ENCODE measurements around the gene ADARB2. TPM values are rescaled to one million over a fixed set of nuclear protein-coding genes. Genes with fewer than 3 reads are reported as not detected.

ADARB2 gene
- total RNA-seq, 2 experiments from 2014 or later: 2.5 to 3.0 TPM

DNA sequence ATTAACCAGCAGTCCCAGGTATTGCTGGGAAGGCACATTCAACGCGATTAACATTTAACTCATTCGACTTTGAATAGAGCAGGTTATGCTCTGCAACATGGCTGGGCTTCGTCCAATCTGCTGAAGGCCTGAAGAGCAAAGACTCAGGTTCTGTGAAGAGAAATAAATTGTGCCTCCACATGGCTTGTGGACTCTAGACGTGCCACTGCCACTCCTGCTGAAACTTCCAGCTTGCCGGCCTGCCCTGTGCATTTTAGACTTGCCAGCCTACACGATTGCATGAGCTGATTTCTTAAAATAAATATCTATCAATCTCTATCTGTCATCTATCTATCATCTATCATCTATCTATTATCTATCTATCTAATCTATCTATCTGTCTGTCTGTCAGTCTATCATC lies 543.2 kb downstream of the ADARB2 start:
- no peak overlapping the region for H3K27ac Mint-ChIP-seq
- POLR2A ChIA-PET: no interaction called here
- no peak overlapping the region for H3K4me3 Mint-ChIP-seq
- H3K9me3 Mint-ChIP-seq: no peaks in the 10 kb centered on the region
- CTCF ChIA-PET: no interaction called here
- peaks cover 7% of the 10 kb centered on the region for H3K27me3 Mint-ChIP-seq
- DNase-seq: no peak
- no peaks in the 10 kb centered on the region for H3K36me3 Mint-ChIP-seq (ENCODE audit: low read depth)
- H3K4me1 Mint-ChIP-seq: peaks cover 8% of the 10 kb centered on the region

DNA sequence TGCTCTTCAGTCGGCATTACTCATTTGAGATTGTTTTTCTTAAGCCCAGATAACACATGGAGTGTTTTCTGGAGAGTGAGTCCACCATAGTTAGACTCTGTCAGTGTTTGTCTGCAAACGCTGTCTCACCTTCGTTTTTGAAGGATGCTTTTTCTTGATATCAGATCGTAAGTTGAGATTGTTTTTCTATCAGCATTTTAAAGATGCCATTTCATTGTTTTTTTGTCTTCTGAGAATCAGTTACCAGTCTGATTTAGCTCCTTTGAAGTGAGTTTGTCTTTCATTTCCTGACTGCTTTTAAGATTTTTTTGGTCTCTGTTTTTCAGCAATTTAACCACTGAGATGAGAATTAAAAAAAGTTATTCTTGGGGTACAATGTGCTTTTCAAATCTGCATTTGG lies 543.8 kb downstream of the ADARB2 start:
- Mint-ChIP-seq H3K27me3 (peaks cover 7% of the 10 kb centered on the region), H3K36me3 (ENCODE audit: low read depth) (no peaks in the 10 kb centered on the region), H3K27ac (no peak overlapping the region), H3K9me3 (no peaks in the 10 kb centered on the region), H3K4me3 (no peak overlapping the region), H3K4me1 (peaks cover 8% of the 10 kb centered on the region)
- no peak for DNase-seq
- POLR2A ChIA-PET: no interaction called here
- CTCF ChIA-PET: no interaction called here

DNA sequence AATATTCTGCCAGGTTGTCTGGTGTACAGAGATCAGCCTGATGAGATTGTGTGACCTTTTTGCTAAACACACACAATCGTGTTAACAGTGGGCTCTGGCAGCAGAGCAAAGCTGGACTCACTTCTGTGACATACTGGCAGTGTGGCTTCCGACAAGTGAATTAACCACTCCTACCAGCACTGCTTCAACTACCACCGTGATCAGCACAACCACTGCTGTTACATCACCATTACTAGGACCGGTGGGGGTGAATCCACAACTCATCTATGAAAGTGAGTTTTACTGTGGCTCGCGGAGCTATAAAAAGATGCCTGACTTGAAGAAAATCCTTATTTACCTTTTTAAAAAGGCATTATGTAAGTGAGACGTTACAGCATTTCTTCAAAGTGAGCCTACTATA lies 545.6 kb downstream of the ADARB2 start:
- ChIA-PET CTCF (no interaction called here), POLR2A (no interaction called here)
- Mint-ChIP-seq H3K27me3 (peaks cover 3% of the 10 kb centered on the region), H3K27ac (no peak overlapping the region), H3K4me1 (peaks cover 8% of the 10 kb centered on the region), H3K36me3 (ENCODE audit: low read depth) (no peaks in the 10 kb centered on the region), H3K9me3 (no peaks in the 10 kb centered on the region), H3K4me3 (no peak overlapping the region)
- no peak for DNase-seq

DNA sequence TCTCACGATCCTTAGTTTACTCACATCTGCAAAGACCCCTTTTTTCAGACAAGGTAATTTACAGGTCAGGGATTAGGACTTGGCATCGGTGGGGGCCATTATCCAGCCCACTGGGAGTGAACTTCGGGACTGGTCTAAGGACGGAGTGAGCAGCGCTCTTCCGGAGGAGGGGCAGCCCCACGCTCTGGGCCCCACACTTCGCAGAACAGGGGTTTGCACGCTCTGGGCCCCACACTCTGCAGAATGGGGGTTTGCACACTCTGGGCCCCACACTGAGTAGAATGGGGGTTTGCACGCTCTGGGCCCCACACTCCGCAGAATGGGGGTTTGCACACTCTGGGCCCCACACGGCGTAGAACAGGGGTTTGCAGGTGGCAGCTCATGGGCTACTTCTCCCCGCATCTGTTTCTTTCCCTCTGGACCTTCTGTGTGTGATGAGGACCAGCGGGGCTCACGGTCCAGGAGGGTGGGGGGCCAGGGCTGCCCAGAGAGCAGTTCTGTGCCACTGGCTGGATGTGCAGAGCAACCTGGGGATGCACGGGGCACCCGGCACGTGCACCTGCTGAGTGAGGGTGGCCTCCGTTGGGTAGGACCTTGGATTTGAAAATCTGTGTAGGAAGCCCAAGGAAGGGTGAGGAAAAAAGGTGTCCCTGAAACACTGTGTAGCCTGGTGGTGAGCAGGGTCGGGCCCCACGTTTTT lies 546.4 kb downstream of the ADARB2 start:
- no peaks in the 10 kb centered on the region for H3K36me3 Mint-ChIP-seq (ENCODE audit: low read depth)
- no peak for DNase-seq
- H3K4me3 Mint-ChIP-seq: no peak overlapping the region
- no peaks in the 10 kb centered on the region for H3K9me3 Mint-ChIP-seq
- ChIA-PET POLR2A (no interaction called here), CTCF (no interaction called here)
- H3K27me3 Mint-ChIP-seq: peaks cover 2% of the 10 kb centered on the region
- H3K27ac Mint-ChIP-seq: no peak overlapping the region
- peaks cover 8% of the 10 kb centered on the region for H3K4me1 Mint-ChIP-seq

DNA sequence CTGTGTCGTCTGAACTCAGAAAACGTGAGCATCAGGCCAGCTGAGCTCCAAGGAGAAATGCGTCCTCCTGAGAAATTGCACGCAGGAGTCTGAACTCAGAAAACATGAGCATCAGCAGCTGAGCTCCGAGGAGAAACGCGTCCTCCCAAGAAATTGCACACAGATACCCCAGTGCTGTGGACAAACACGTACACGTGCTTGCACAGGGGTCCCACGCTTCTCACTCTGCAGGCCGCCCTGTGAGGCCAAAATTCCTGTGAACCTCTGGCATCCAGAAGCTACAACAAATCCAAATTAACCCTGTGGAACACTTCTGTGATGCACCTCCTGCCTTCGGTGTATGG lies 547.3 kb downstream of the ADARB2 start:
- Mint-ChIP-seq H3K4me3 (no peak overlapping the region), H3K4me1 (peaks cover 8% of the 10 kb centered on the region), H3K9me3 (no peaks in the 10 kb centered on the region), H3K36me3 (ENCODE audit: low read depth) (no peaks in the 10 kb centered on the region), H3K27ac (no peak overlapping the region), H3K27me3 (peaks cover 2% of the 10 kb centered on the region)
- POLR2A ChIA-PET: no interaction called here
- DNase-seq: no peak
- CTCF ChIA-PET: no interaction called here

DNA sequence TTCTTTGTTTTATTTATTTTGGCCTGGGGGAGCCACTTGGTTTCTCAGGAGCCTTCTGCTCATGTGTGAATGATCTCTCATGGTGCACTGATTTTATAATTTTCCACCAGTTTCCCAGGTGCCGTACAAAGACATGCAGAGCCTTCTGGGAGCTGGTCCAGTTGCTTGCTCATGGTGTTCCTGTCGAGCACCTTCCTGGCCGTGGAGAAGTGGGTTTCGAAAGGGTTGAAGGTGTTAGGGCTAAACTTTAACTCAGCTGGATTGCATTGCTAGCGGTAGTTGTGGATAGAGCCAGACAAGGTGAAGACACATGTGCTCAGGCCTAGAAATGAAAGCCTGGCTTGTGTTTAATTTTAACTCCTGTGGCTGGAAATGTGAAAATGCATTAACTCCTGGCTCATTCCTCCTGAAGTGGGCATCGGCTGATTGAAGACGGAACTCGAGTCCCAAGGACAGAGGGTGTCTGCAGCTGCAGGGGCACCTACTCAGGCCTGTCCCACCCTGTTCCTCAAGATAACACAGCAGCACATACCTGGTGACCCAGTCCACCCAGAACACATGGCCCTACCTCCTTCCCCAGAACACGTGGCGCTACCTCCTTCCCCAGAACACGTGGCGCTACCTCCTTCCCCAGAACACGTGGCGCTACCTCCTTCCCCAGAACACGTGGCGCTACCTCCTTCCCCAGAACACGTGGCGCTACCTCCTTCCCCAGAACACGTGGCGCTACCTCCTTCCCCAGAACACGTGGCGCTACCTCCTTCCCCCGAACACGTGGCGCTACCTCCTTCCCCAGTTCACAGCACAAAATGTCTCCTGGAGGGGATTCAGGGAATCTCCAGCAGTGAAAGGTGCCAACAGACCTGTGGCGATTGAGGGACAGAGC lies 547.9 kb downstream of the ADARB2 start:
- H3K4me1 Mint-ChIP-seq: peaks cover 8% of the 10 kb centered on the region
- H3K36me3 Mint-ChIP-seq (ENCODE audit: low read depth): no peaks in the 10 kb centered on the region
- DNase-seq: no peak
- no peak overlapping the region for H3K4me3 Mint-ChIP-seq
- no peaks in the 10 kb centered on the region for H3K9me3 Mint-ChIP-seq
- peaks cover 2% of the 10 kb centered on the region for H3K27me3 Mint-ChIP-seq
- ChIA-PET POLR2A (no interaction called here), CTCF (no interaction called here)
- no peak overlapping the region for H3K27ac Mint-ChIP-seq

DNA sequence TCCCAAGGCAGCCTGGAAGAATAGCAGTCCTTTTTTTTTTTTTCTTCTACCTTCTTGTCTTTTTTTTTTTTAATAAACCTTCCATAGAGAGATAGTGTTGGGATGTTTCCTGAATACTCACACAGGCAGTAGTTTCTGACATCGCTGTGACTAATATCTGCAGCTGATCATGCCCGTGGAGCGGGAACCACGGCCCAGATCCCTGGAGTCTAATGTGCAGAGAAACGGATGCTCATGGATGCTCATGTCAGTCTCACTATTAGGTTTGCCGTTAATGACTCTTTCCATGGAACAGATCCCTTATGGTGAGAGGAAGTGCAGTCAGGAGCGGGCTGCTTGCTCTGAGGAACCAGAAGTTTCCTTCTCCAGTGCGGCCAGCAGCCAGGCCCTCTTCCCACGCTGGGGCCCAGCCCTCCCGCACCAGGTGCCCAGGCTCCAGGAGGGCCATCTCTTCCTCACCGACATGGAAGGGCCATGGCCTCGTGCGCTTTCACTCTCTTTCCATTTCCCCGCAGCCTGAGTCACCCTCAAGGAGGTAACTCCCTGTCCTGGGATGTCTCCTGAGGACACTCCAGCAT lies 548.7 kb downstream of the ADARB2 start:
- Mint-ChIP-seq H3K9me3 (no peaks in the 10 kb centered on the region), H3K27me3 (no peaks in the 10 kb centered on the region), H3K27ac (no peak overlapping the region), H3K4me3 (no peak overlapping the region), H3K36me3 (ENCODE audit: low read depth) (no peaks in the 10 kb centered on the region), H3K4me1 (peaks cover 5% of the 10 kb centered on the region)
- ChIA-PET POLR2A (no interaction called here), CTCF (no interaction called here)
- DNase-seq: no peak

DNA sequence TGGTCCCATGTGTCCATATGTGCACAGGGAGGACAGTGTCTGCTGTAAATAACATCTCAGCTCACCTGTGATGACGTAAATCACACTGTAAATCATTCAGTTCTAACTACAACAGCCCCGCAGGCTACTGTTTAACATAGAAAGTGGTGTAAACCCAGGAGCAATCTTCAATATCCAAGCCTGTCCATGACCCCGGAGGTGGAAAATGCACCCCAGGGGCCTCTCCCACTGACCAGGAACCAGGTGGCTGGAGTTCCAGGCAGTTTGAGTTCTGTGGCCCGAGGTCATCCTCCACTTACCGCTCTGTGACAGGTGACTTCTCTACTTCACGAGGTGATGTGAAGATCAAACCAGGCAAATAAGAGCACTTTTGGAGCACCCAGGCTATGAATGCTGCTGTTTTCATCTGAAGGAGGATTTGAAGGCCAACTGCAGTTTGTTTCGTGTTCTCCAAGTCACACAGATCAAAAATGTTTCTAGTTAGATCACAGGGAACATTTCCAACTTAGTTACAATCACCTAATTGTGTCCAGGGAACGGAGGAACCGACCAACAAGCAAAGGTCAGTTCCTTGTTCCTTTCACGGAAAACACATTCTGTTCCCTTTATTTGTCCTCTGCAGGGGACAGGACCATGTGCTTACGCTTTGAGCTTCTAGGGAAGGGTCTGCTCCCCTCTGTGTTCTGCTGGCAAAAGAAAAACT lies 549.3 kb downstream of the ADARB2 start:
- H3K27ac Mint-ChIP-seq: no peak overlapping the region
- ChIA-PET CTCF (no interaction called here), POLR2A (no interaction called here)
- H3K36me3 Mint-ChIP-seq (ENCODE audit: low read depth): no peaks in the 10 kb centered on the region
- no peak for DNase-seq
- no peaks in the 10 kb centered on the region for H3K27me3 Mint-ChIP-seq
- no peaks in the 10 kb centered on the region for H3K4me1 Mint-ChIP-seq
- no peak overlapping the region for H3K4me3 Mint-ChIP-seq
- no peaks in the 10 kb centered on the region for H3K9me3 Mint-ChIP-seq

DNA sequence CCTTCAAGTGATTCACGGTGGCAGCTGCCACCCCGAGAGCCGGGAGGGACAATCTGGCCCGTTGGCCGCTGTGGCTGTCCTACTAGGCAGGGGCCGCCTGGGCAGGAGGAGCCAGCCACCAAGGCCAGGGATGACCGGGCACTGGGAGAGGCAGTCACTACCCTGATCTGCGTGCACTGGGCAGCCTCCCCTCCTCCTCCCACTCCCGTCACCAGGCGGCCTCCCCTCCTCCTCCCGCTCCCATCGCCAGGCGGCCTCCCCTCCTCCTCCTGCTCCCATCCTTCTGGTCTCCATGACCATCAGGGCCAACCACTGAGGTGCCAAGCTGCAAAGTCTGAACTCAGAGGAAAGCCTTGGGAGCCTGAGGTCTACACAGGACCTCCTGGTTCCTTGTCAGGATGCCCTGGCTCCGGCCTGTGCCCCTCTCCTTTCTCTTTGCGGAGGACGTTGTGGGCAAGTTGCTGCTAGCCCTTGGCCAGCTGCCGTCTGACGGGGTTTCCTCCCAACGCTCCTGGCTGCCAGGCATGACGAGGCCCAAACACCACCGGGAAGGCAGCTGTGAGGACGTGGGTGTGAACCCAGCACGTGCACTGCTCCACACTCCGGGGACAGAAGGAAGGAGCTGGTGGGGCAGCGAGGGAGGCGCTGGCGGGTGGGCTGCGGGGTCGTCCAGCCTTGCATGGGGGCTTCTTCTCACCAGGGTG lies 550.0 kb downstream of the ADARB2 start:
- H3K9me3 Mint-ChIP-seq: no peaks in the 10 kb centered on the region
- no peaks in the 10 kb centered on the region for H3K36me3 Mint-ChIP-seq (ENCODE audit: low read depth)
- no peak overlapping the region for H3K27ac Mint-ChIP-seq
- CTCF ChIA-PET: no interaction called here
- no peak for DNase-seq
- POLR2A ChIA-PET: no interaction called here
- H3K4me1 Mint-ChIP-seq: no peaks in the 10 kb centered on the region
- H3K4me3 Mint-ChIP-seq: no peak overlapping the region
- no peaks in the 10 kb centered on the region for H3K27me3 Mint-ChIP-seq

DNA sequence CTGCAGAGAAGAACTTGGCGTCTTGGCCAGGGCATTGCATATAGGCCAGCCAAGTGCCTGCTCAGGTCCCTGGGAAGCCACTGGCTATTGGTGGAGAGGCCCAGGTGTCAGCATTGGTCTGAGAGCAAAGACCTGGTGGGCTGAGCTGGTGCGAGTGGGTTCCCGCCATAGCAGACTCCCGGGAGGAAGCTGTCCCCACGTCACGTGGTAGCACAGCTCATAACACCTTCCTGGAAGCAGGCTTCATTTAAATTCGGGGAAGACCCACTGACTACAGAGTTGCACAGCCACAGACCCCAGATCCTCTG lies 550.7 kb downstream of the ADARB2 start:
- no peaks in the 10 kb centered on the region for H3K27me3 Mint-ChIP-seq
- POLR2A ChIA-PET: no interaction called here
- H3K9me3 Mint-ChIP-seq: no peaks in the 10 kb centered on the region
- no peak overlapping the region for H3K27ac Mint-ChIP-seq
- no peak overlapping the region for H3K4me3 Mint-ChIP-seq
- no peak for DNase-seq
- CTCF ChIA-PET: no interaction called here
- H3K36me3 Mint-ChIP-seq (ENCODE audit: low read depth): no peaks in the 10 kb centered on the region
- H3K4me1 Mint-ChIP-seq: no peaks in the 10 kb centered on the region

DNA sequence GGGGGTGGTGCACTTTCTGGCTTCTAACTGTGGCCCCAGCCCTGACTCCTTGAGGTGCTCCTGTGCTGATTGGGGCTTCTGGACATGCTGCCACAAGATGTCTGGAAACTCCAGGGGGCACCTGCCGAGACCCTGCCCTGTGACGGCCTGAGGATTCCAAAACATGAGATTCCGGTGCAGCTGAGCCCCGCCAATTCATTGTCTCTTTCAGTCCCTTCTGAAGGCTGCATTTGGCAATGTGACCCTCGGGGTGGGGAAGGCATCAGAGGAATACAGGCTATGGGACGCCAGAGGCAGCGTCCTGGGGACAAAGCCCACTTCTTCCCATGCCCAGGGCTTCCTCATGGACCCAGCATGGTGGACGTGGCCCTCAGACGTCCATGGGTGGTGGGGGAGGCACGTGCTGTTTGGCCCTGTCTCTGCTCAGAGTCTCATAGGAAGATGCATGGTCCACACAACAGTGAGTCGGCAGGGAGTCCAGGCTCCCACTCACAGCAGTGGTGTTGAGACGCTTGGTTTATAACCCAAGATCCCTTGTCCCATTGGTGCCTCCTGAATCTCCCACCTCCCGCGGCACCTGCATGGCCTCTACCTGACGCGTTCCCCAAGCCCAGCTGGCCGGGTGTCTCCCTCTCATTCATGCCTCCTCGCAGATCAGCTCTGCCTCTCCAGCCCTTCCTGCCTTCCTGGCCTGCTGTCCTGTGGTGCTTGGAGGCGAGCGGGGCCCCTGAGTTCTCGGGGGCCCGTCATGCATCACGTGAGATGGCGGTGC lies 551.2 kb downstream of the ADARB2 start:
- ChIA-PET CTCF (no interaction called here), POLR2A (no interaction called here)
- H3K4me3 Mint-ChIP-seq: no peak overlapping the region

DNA sequence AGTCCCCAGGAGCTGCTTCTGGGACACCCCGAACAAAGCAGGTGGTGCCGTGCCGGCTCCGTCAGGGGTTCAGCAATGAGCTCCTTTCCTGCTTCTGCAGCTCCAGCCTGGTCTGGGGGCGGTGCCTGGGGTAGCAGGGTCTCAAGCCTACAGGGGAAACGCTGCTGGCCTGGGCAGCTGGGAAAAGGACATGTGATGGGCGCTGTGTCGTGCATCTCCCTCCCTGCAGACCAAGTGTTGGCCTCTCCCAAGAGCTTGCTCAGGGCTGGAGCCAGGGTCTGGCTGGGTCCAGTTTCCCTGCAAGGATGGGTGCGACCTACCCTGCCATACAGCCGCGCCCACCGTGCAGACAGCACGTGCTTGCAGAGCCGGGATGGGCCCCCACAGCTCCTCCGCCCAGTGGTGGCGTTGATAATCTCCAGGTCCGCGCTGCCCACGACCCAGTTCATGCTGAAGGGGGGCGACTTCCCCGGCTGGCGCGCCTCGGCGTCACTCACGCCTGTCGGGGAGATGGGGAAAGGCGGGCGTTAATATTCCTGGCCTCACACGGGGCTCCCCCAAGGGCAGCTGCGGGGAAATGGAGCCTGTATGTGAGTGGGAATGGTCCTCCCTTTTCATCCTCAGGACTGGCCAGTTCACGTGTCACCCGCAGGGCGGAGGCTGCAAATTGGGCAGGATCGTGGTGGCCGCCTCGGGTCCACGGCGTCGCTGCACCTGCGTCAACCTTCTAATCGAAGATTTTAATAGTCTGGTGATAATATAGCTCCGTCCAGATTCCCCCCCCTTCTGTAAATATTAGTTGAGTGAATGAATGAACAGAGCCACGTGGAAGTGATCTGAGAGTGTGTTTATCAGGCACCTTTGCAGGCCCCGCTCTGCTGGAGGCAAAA lies 552.5 kb downstream of the ADARB2 start:
- Mint-ChIP-seq H3K9me3 (no peaks in the 10 kb centered on the region), H3K4me1 (no peaks in the 10 kb centered on the region), H3K36me3 (ENCODE audit: low read depth) (no peaks in the 10 kb centered on the region), H3K4me3 (no peak overlapping the region), H3K27me3 (peaks cover 4% of the 10 kb centered on the region), H3K27ac (no peak overlapping the region)
- DNase-seq: no peak
- ChIA-PET POLR2A (no interaction called here), CTCF (no interaction called here)

More for the DNA sequence above, 551.2 kb downstream of the ADARB2 start:
- H3K4me1 Mint-ChIP-seq: no peaks in the 10 kb centered on the region
- no peak overlapping the region for H3K27ac Mint-ChIP-seq
- H3K36me3 Mint-ChIP-seq (ENCODE audit: low read depth): no peaks in the 10 kb centered on the region
- no peaks in the 10 kb centered on the region for H3K9me3 Mint-ChIP-seq
- peaks cover 2% of the 10 kb centered on the region for H3K27me3 Mint-ChIP-seq
- DNase-seq: no peak
